GM12874 (cell line): ENCODE results near the gene ARSJ.

Experiments used
- TF ChIP-seq, protein P1 (sequence below): IDR thresholded peaks from 2 replicates; pipeline ENCODE4 v1.5.1; 2011; ENCODE audit warnings: low read depth, mild to moderate bottlenecking, control low read depth, low read length, moderate library complexity; ENCODE audit not compliant: insufficient read depth

ARSJ gene

DNA sequence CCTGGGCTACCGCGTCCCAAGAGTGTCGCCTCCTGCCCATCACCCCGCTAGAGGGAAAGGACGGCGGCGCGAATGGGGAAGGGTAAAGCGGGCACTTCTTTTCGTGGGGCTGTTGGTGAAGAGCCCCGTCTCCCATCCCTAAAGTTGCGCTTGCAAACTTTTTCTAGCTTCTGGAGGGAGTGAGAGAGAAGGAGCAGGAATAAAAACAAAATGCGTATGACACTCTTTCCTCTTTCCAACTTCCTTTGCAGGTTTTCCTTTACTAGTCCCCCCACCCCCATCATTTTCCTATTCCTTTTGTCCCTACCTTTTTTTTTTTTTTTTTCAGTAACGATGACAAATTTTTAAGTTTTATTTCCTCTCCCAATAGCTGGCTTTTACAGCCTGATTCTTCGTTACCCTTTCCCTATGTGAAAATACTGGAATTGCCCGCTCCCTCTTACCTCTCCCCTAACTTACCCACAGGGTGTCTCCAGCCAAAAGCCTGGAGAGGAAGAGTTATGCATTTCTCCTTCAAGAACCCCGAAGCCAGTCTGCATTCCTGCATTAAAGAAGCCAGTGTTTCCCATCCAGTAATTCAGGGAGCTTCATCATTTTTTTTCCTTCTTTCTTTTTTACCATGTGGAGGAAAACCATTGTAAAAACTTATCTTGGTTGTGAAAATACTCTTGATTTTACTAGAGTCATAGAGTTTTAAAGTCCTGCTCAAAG is 613 bp upstream of the ARSJ start:
- TF ChIP-seq, protein P1, sequence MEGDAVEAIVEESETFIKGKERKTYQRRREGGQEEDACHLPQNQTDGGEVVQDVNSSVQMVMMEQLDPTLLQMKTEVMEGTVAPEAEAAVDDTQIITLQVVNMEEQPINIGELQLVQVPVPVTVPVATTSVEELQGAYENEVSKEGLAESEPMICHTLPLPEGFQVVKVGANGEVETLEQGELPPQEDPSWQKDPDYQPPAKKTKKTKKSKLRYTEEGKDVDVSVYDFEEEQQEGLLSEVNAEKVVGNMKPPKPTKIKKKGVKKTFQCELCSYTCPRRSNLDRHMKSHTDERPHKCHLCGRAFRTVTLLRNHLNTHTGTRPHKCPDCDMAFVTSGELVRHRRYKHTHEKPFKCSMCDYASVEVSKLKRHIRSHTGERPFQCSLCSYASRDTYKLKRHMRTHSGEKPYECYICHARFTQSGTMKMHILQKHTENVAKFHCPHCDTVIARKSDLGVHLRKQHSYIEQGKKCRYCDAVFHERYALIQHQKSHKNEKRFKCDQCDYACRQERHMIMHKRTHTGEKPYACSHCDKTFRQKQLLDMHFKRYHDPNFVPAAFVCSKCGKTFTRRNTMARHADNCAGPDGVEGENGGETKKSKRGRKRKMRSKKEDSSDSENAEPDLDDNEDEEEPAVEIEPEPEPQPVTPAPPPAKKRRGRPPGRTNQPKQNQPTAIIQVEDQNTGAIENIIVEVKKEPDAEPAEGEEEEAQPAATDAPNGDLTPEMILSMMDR: no peak

GRCh38 chr4:113978561-113979147 is 793 bp downstream of the ARSJ start:
- TF ChIP-seq, protein P1: no peak

DNA sequence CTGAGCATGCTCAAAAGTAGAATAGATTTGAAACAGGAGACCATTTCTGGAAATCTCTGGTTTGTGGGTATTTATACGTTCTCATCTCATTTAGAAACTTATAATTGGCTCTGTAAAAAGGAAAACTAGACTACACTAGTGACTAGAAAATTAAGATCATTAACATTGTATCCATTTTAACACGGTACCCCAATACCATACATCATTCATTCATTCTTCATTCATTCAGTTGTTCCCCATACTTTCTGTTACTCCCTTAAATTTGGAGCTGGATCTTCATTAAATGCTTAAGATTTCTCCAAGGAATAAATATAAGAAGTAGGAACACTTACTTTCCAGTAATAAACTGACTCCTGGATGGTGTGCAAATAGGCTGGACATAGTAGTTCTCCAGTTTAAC is 1.3 kb downstream of the ARSJ start:
- TF ChIP-seq, protein P1: no peak

GRCh38 chr4:113977526-113977855 is 2.0 kb downstream of the ARSJ start:
- TF ChIP-seq, protein P1: no peak

GRCh38 chr4:113976741-113977525 is 2.5 kb downstream of the ARSJ start:
- TF ChIP-seq, protein P1: no peak

DNA sequence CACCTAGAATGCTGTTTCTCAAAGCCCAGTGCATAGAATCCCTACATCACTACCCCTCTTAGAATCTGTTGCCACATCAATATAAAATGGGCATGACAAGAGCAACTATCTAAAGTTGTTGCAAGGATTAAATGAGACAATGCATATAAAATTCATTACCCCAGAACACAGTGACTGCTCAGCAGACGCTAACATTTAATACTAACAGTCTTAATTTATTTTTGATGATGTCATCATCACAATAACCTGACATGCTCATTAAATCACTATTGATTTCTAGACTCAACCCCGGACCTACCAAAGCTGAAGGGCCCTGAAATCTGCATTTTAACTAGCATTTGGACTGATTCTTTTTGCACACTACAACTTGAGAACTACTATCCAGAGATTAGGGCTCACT is 3.9 kb downstream of the ARSJ start:
- TF ChIP-seq, protein P1: no peak

DNA sequence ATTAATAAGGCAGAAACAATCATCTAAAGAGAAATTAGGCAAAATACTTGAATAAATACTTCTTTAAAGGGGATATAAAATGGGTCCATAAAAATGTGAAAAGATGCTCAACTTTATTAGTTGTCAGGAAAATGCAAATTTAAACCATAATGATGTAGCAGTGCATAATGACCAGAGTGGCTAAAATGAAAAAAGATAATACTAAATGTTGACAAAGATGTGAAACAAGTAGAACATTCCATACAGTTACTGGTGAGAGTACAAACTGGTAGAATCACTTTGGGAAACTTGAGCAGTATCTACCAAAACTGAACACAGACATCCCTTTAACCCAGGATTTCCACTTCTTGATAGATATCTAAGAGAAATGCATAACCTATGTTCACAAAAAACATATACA is 5.0 kb downstream of the ARSJ start:
- TF ChIP-seq, protein P1: no peak
